ENCODE data around the gene RELT.

Gene RELT

GRCh38 chr11:73348838-73349237 lies 27.4 kb upstream of the RELT start:
- no peak overlapping the region for H3K27ac ChIP-seq
- no peak for TF ChIP-seq CTCF (conservative IDR thresholded peaks at IDR 0.05)
- TF ChIP-seq ZFX (IDR thresholded peaks at IDR 0.05) = no peak

- no peak for TF ChIP-seq CTCF (conservative IDR thresholded peaks at IDR 0.05)
- TF ChIP-seq ZFX (IDR thresholded peaks at IDR 0.05) = no peak
- H3K27ac ChIP-seq = no peak overlapping the region
Observed at GRCh38 chr11:73349633-73350032, 26.6 kb upstream of the RELT start.

GRCh38 chr11:73350908-73351636 lies 25.1 kb upstream of the RELT start:
- peak; percentile 100 for TF ChIP-seq CTCF (conservative IDR thresholded peaks at IDR 0.05)
- TF ChIP-seq ZFX (IDR thresholded peaks at IDR 0.05) = no peak
- H3K27ac ChIP-seq = no peak overlapping the region

DNA sequence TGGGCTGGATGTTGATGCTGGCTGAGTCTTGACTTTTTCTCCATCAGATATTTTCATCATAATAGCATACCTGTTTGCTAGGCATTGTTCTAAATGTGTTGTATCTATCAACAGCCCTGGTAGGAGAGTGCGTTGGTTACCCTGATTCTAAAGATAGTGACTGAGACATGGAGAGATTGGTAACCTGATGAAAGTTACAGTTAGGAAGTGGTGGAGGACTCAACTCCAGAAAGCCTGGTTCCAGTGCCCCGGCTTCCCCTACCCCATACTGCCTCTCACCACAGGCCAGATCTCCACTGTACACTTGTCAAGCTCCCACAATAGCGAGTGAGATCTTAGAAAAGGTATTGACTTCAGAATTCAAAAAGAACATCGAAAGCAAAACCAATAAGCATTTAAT lies 22.8 kb upstream of the RELT start:
- TF ChIP-seq ZFX (IDR thresholded peaks at IDR 0.05) = no peak
- no peak for TF ChIP-seq CTCF (conservative IDR thresholded peaks at IDR 0.05)
- no peak overlapping the region for H3K27ac ChIP-seq

DNA sequence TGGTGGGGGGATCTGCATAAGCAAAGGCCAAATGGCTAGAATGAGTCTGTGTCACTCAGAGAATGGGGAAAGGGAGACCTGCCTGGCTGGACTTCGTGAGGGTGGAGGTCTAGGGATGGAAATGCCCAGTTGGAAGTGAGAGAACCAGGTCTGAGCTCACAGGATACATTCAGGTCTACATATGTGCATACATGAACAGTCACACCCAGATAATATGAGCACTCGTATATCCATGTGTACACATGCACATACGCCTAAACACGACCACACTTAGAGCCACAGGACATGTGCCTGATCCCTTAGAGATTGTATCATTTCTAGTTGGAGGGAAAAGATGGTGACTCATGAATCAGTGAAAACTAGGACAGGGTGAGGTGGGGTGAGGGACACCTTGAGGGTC lies 21.1 kb upstream of the RELT start:
- no peak overlapping the region for H3K27ac ChIP-seq
- no peak for TF ChIP-seq ZFX (IDR thresholded peaks at IDR 0.05)
- no peak for TF ChIP-seq CTCF (conservative IDR thresholded peaks at IDR 0.05)

- TF ChIP-seq CTCF (conservative IDR thresholded peaks at IDR 0.05) = no peak
- no peak for TF ChIP-seq ZFX (IDR thresholded peaks at IDR 0.05)
- no peak overlapping the region for H3K27ac ChIP-seq
Observed at GRCh38 chr11:73356979-73357860, 19.0 kb upstream of the RELT start.

DNA sequence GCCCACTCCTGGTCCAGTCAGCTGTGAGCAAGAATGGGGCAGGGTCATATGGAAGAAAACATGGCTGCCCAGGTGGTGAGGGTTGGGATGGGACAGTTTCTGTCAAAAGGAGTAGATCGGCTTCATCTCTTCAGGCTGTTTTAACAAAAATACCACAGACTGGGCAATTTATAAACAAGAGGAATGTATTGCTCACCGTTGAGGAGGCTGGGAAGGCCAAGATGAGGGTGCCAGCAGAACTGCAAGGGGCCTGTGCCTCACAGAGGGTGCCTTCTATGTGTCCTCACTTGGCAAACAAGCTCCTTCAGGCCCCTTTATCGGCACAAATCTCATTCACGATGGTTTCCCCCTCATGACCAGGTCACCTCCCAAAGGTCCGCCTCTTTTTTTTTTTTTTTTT lies 18.1 kb upstream of the RELT start:
- no peak overlapping the region for H3K27ac ChIP-seq
- no peak for TF ChIP-seq CTCF (conservative IDR thresholded peaks at IDR 0.05)
- no peak for TF ChIP-seq ZFX (IDR thresholded peaks at IDR 0.05)

Data from C4-2B (cell line).